ENCODE results near the gene RHEBL1.
"Not testable (repeated sequence)": the region's sequence is repeated elsewhere in the genome, so short reads cannot be mapped to it uniquely, and the experiment has no call there.

RHEBL1 gene

GRCh38 chr12:49064767-49065152, 5.0 kb downstream of the RHEBL1 start:
- H3K27me3 ChIP-seq (ENCODE audit: control insufficient read depth in 2 of 2, insufficient read depth in 2 of 2, low read length in 2 of 2): no peaks in the 10 kb centered on the region
- H3K4me3 ChIP-seq (ENCODE audit: low read length in 2 of 2): no peak overlapping the region
- H3K4me1 ChIP-seq (ENCODE audit: control insufficient read depth in 2 of 2, insufficient read depth in 2 of 2, low read length in 2 of 2): peaks cover 14 to 17% of the 10 kb centered on the region in 2 donors
- H3K9me3 ChIP-seq (ENCODE audit: control insufficient read depth in 2 of 2, low read length in 2 of 2): no peaks in the 10 kb centered on the region
- H3K27ac ChIP-seq (ENCODE audit: low read depth in 2 of 2, low read length in 2 of 2): no peak overlapping the region
- H3K9ac ChIP-seq (ENCODE audit: low read depth in 1 of 2, low read length in 2 of 2): no peak overlapping the region
- no peaks in the 10 kb centered on the region for H3K36me3 ChIP-seq (ENCODE audit: control insufficient read depth in 2 of 2, insufficient read depth in 2 of 2, low read length in 2 of 2)

DNA sequence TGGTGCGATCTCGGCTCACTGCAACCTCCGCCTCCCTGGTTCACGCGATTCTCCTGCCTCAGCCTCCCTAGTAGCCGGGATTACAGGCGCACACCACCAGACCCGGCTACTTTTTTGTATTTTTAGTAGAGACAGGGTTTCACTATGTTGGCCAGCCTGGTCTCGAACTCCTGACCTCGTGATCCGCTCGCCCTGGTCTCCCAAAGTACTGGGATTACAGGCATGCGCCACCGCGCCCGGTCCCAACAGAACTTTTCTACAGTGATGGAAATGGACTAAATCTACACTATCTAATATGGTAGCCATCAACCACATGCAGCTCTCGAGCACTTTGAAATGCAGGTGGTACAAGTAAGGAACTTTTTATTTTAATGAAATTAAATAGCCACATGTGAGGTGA, 7.9 kb downstream of the RHEBL1 start:
- not testable (repeated sequence) for H3K27ac ChIP-seq (ENCODE audit: low read depth in 2 of 2, low read length in 2 of 2); H3K27me3 ChIP-seq (ENCODE audit: control insufficient read depth in 2 of 2, insufficient read depth in 2 of 2, low read length in 2 of 2); H3K9me3 ChIP-seq (ENCODE audit: control insufficient read depth in 2 of 2, low read length in 2 of 2); H3K36me3 ChIP-seq (ENCODE audit: control insufficient read depth in 2 of 2, insufficient read depth in 2 of 2, low read length in 2 of 2); H3K9ac ChIP-seq (ENCODE audit: low read depth in 1 of 2, low read length in 2 of 2); H3K4me3 ChIP-seq (ENCODE audit: low read length in 2 of 2)
- H3K4me1 ChIP-seq (ENCODE audit: control insufficient read depth in 2 of 2, insufficient read depth in 2 of 2, low read length in 2 of 2): peaks cover 27 to 33% of the 10 kb centered on the region in 2 donors

DNA sequence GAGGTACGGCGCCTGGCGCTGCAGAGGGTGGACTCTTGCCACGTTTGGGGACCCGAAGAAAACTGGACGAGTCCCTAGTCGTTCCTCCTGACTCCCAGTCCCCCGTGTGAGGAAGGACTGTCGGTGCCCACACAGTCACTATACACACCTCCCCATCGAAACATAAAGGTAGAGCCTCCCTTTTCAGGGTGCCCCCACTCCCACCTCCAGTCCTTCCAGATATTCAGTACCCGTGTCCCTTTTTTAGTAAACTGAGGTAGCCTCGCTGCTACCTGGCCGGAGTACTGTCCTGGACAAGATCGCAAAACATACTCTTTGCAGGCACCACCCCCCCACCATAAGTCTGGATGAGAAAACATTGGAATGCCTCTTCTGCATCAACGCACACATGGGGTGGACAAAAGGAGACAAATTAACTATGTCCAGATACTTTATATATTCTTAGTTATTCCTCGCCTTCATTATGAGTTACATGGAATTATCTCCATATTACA, 8.6 kb downstream of the RHEBL1 start:
- peak overlapping the region; percentile 91 to 93 for H3K4me3 ChIP-seq (ENCODE audit: low read length in 2 of 2)

DNA sequence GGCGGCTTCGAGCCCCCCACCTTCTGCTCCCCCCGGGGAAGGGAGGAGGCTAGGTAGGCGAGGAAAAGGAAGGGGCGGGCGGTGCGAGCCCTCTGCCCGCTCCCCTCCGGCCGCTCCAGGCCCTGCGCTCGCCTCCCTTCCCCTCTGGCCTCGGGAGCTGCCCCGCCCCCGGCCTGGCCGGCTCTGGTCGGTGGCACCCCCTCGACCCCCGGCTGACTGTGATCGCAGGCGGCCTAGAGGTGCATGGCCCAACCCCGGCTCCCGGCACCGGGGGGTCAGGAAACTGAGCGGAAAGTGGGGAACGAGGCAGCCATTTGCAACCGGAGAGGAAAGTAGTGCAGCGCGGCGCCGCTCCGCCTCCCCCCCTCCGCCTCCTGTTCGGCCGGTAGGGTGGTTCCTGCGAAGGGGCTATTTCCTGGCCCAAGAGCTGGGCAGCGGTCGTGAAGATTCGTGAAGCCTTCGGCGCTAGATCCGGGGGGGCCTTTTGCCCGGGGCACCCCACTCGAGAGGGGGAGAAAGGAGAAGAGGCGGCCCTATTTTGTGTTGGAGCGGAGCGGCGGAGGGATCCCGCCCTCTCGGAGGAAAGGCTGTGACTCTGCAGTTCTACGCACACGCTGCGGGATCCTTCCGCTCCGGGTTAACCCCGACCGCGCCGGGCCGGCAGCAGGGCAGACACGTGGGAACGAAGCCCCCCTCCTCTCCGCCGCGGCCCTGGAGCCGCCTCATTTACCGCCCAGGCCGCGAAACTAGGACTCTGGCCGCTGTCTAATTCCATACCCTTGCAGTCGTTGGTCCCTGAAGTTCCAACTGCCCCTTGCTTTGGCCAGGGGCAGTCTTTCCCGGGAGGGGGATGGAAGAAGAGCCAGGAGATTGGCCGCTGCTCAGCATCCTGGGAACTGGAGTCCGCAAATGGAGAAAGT, 9.3 kb downstream of the RHEBL1 start, which contains the start of gene KMT2D:
Gene KMT2D, minus strand, starts transcription at position 558 of the 920 bp plus-strand sequence. CDS start 5,470 bp downstream, outside the sequence.
- no peaks in the 10 kb centered on the region for H3K9me3 ChIP-seq (ENCODE audit: control insufficient read depth in 2 of 2, low read length in 2 of 2)
- H3K27me3 ChIP-seq (ENCODE audit: control insufficient read depth in 2 of 2, insufficient read depth in 2 of 2, low read length in 2 of 2): no peaks in the 10 kb centered on the region
- peak within 1 kb of the TSS; percentile 90 to 94 for H3K27ac ChIP-seq (ENCODE audit: low read depth in 2 of 2, low read length in 2 of 2)
- H3K9ac ChIP-seq (ENCODE audit: low read depth in 1 of 2, low read length in 2 of 2): peak within 1 kb of the TSS; percentile 91 to 92
- no peaks in the 10 kb centered on the region for H3K36me3 ChIP-seq (ENCODE audit: control insufficient read depth in 2 of 2, insufficient read depth in 2 of 2, low read length in 2 of 2)
- peak within 1 kb of the TSS; percentile 91 to 93 for H3K4me3 ChIP-seq (ENCODE audit: low read length in 2 of 2)
- H3K4me1 ChIP-seq (ENCODE audit: control insufficient read depth in 2 of 2, insufficient read depth in 2 of 2, low read length in 2 of 2): peaks cover 40 to 47% of the 10 kb centered on the region in 2 donors

More for the DNA sequence above, 8.6 kb downstream of the RHEBL1 start:
- Histone ChIP-seq H3K4me1 (ENCODE audit: control insufficient read depth in 2 of 2, insufficient read depth in 2 of 2, low read length in 2 of 2) (peaks cover 34 to 40% of the 10 kb centered on the region in 2 donors), H3K27me3 (ENCODE audit: control insufficient read depth in 2 of 2, insufficient read depth in 2 of 2, low read length in 2 of 2) (no peaks in the 10 kb centered on the region), H3K36me3 (ENCODE audit: control insufficient read depth in 2 of 2, insufficient read depth in 2 of 2, low read length in 2 of 2) (no peaks in the 10 kb centered on the region), H3K9ac (ENCODE audit: low read depth in 1 of 2, low read length in 2 of 2) (peak overlapping the region; percentile 91 to 92), H3K27ac (ENCODE audit: low read depth in 2 of 2, low read length in 2 of 2) (peak overlapping the region; percentile 90 to 94), H3K9me3 (ENCODE audit: control insufficient read depth in 2 of 2, low read length in 2 of 2) (no peaks in the 10 kb centered on the region)

GRCh38 chr12:49059299-49060171, 10.2 kb downstream of the RHEBL1 start:
- peaks cover 47 to 48% of the 10 kb centered on the region in 2 donors for H3K4me1 ChIP-seq (ENCODE audit: control insufficient read depth in 2 of 2, insufficient read depth in 2 of 2, low read length in 2 of 2)
- H3K4me3 ChIP-seq (ENCODE audit: low read length in 2 of 2): peak overlapping the region; percentile 91 to 93
- H3K27me3 ChIP-seq (ENCODE audit: control insufficient read depth in 2 of 2, insufficient read depth in 2 of 2, low read length in 2 of 2): no peaks in the 10 kb centered on the region
- H3K9me3 ChIP-seq (ENCODE audit: control insufficient read depth in 2 of 2, low read length in 2 of 2): no peaks in the 10 kb centered on the region
- peaks cover 4 to 7% of the 10 kb centered on the region in 2 donors for H3K36me3 ChIP-seq (ENCODE audit: control insufficient read depth in 2 of 2, insufficient read depth in 2 of 2, low read length in 2 of 2)
- peak overlapping the region; percentile 91 to 92 for H3K9ac ChIP-seq (ENCODE audit: low read depth in 1 of 2, low read length in 2 of 2)
- H3K27ac ChIP-seq (ENCODE audit: low read depth in 2 of 2, low read length in 2 of 2): peak overlapping the region; percentile 90 to 94

GRCh38 chr12:49059045-49059298, 10.8 kb downstream of the RHEBL1 start:
- Histone ChIP-seq H3K9ac (ENCODE audit: low read depth in 1 of 2, low read length in 2 of 2) (peak overlapping the region; percentile 91 to 92), H3K4me3 (ENCODE audit: low read length in 2 of 2) (peak overlapping the region; percentile 91 to 93), H3K4me1 (ENCODE audit: control insufficient read depth in 2 of 2, insufficient read depth in 2 of 2, low read length in 2 of 2) (peaks cover 47 to 48% of the 10 kb centered on the region in 2 donors), H3K9me3 (ENCODE audit: control insufficient read depth in 2 of 2, low read length in 2 of 2) (no peaks in the 10 kb centered on the region), H3K36me3 (ENCODE audit: control insufficient read depth in 2 of 2, insufficient read depth in 2 of 2, low read length in 2 of 2) (peaks cover 9 to 13% of the 10 kb centered on the region in 2 donors), H3K27ac (ENCODE audit: low read depth in 2 of 2, low read length in 2 of 2) (peak overlapping the region; percentile 90 to 94), H3K27me3 (ENCODE audit: control insufficient read depth in 2 of 2, insufficient read depth in 2 of 2, low read length in 2 of 2) (no peaks in the 10 kb centered on the region)

DNA sequence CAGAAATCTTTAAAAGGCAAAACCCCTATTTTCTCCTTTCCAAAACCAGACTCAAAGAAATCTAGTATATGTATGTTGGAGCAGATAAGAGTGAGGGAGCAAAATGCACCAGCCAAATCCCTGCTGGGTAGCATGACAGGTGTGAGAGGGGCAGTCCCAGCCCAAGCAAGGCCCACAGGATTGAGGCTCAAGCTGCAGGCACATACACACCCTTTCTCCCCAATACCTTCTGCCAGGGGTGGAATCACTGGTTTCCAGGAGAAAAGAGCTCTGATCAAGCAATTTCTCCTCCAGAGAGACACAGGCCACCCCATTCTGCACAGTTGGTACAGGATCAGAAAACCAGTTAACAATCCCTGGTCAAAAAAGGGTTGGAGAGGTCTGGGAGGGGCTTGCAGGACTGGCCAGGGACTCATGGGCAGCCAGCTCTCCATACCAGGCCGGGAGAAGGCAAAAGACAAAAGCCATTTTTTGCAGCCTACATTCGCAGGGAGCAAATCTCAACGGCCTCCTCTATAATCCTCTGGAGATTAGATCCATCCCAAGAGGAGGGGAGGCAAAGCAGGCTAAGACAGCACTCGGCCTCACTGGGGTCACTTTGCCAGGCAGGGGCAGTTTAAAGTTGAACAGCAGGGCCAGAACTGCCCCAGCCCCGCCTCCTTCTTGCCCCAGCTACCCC, 11.3 kb downstream of the RHEBL1 start:
- Histone ChIP-seq H3K4me3 (ENCODE audit: low read length in 2 of 2) (peak overlapping the region; percentile 91 to 93), H3K27me3 (ENCODE audit: control insufficient read depth in 2 of 2, insufficient read depth in 2 of 2, low read length in 2 of 2) (no peaks in the 10 kb centered on the region), H3K27ac (ENCODE audit: low read depth in 2 of 2, low read length in 2 of 2) (peak overlapping the region; percentile 31 to 94), H3K9me3 (ENCODE audit: control insufficient read depth in 2 of 2, low read length in 2 of 2) (no peaks in the 10 kb centered on the region), H3K36me3 (ENCODE audit: control insufficient read depth in 2 of 2, insufficient read depth in 2 of 2, low read length in 2 of 2) (peaks cover 13 to 17% of the 10 kb centered on the region in 2 donors), H3K4me1 (ENCODE audit: control insufficient read depth in 2 of 2, insufficient read depth in 2 of 2, low read length in 2 of 2) (peaks cover 47 to 48% of the 10 kb centered on the region in 2 donors), H3K9ac (ENCODE audit: low read depth in 1 of 2, low read length in 2 of 2) (peak overlapping the region; percentile 91 to 92)

DNA sequence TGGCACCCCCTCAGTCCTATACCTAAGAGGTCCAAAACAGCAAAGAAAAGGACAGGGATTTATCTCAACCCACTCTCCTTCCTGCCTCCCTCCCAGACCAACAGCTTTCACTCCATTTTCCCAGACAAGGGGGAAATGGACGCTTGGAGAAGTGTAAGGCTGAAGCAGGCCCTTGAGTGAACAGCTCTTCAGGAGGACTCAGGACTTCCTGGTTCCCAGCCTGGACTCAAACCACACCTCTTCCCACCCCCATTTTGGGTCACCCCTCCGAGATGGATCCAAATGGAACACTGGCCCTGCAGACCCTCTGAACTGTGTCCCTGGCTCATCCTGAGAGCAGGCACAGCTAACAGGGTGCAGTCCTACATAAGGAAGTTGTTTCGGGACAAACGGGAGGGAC, 11.9 kb downstream of the RHEBL1 start:
- Histone ChIP-seq H3K4me3 (ENCODE audit: low read length in 2 of 2) (peak overlapping the region; percentile 91 to 93), H3K27me3 (ENCODE audit: control insufficient read depth in 2 of 2, insufficient read depth in 2 of 2, low read length in 2 of 2) (no peaks in the 10 kb centered on the region), H3K9me3 (ENCODE audit: control insufficient read depth in 2 of 2, low read length in 2 of 2) (no peaks in the 10 kb centered on the region), H3K36me3 (ENCODE audit: control insufficient read depth in 2 of 2, insufficient read depth in 2 of 2, low read length in 2 of 2) (peaks cover 19 to 24% of the 10 kb centered on the region in 2 donors), H3K4me1 (ENCODE audit: control insufficient read depth in 2 of 2, insufficient read depth in 2 of 2, low read length in 2 of 2) (peaks cover 47 to 48% of the 10 kb centered on the region in 2 donors), H3K27ac (ENCODE audit: low read depth in 2 of 2, low read length in 2 of 2) (peak overlapping the region; percentile 31 to 48), H3K9ac (ENCODE audit: low read depth in 1 of 2, low read length in 2 of 2) (peak overlapping the region; percentile 91 to 92)

DNA sequence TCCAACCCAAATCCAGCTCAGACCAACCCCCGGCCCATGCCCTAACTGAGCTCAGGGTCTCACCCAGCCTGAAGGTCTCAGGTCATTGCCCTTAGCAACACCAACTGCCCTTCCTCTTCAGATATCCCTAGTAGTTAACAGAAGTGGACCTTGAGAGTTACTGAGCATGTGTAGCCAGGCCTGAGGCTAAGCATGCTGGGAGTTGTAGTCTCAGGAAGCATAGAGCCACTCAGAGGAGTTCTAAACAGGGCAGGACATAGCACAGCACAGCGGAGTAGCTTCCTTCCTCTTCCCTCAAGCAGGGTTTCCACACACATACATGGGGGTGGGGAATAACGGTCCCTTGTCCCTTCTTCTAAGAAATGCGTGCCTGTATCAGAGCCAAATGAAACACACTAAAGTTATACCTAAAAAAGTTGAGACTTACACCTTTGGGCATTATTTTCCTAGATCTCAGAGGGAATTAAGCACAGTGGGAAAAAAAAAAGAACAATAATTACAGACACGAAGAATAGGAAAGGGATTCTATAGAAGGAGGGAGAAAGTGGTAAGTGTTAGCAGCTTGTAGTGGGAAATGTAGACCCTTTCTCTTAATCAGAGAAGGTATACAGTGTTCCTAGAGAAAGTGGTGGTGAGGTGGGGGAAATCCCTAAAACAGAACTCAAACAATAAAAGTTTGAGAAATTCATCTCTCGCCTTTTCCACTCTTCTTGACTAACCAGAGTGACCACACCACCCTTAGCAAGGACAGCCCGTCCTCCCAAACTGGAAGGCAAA, 13.6 kb downstream of the RHEBL1 start:
- H3K27me3 ChIP-seq (ENCODE audit: control insufficient read depth in 2 of 2, insufficient read depth in 2 of 2, low read length in 2 of 2): no peaks in the 10 kb centered on the region
- H3K27ac ChIP-seq (ENCODE audit: low read depth in 2 of 2, low read length in 2 of 2): peak overlapping the region in 1 of 2 donors; percentile 32
- H3K4me3 ChIP-seq (ENCODE audit: low read length in 2 of 2): peak overlapping the region in 1 of 2 donors; percentile 91
- H3K9me3 ChIP-seq (ENCODE audit: control insufficient read depth in 2 of 2, low read length in 2 of 2): no peaks in the 10 kb centered on the region
- peak overlapping the region in 1 of 2 donors; percentile 38 for H3K9ac ChIP-seq (ENCODE audit: low read depth in 1 of 2, low read length in 2 of 2)
- H3K36me3 ChIP-seq (ENCODE audit: control insufficient read depth in 2 of 2, insufficient read depth in 2 of 2, low read length in 2 of 2): peaks cover 36 to 40% of the 10 kb centered on the region in 2 donors
- H3K4me1 ChIP-seq (ENCODE audit: control insufficient read depth in 2 of 2, insufficient read depth in 2 of 2, low read length in 2 of 2): peaks cover 43 to 44% of the 10 kb centered on the region in 2 donors
